GM12878 (cell line): ENCODE results near the gene COPS6.

Experiments
- CBFB ChIP-seq: IDR thresholded peaks from 2 replicates; pipeline ENCODE4 v1.6.1; 2016; ENCODE audit warnings: antibody characterized with exemption, low read depth
- CTCF ChIP-seq, 3 experiments: IDR thresholded peaks in 2 of 3; conservative IDR thresholded peaks in 1 of 3; 2 replicates each; pipeline ENCODE4 v1.5.1; 2011; ENCODE audit warnings: low read depth in 3 of 3, low read length in 3 of 3, mild to moderate bottlenecking in 3 of 3, control low read depth in 2 of 3, moderate library complexity in 2 of 3, inconsistent platforms in 1 of 3, mixed read lengths in 1 of 3; ENCODE audit not compliant: control insufficient read depth in 2 of 3, insufficient read depth in 1 of 3; ENCODE audit errors: extremely low read depth in 1 of 3
- EP300 ChIP-seq, 2 experiments: fragments of 150-350 bp in 1 of 2; IDR thresholded peaks; 2 replicates each; pipeline ENCODE4 v1.6.1; 2011 to 2012; ENCODE audit warnings: low read depth in 2 of 2, low read length in 2 of 2, borderline replicate concordance in 1 of 2, improper control_type of control experiment in 1 of 2, inconsistent platforms in 1 of 2; ENCODE audit not compliant: control insufficient read depth in 1 of 2
- EZH2 ChIP-seq: IDR thresholded peaks from 2 replicates; pipeline ENCODE4 v1.6.1; 2012; ENCODE audit warnings: low read depth, mild to moderate bottlenecking, control low read depth, inconsistent platforms, low read length, borderline replicate concordance; ENCODE audit not compliant: control insufficient read depth
- GABPA ChIP-seq: IDR thresholded peaks from 2 replicates; pipeline ENCODE4 v1.6.1; 2014; ENCODE audit warnings: antibody characterized with exemption, low read depth, mild to moderate bottlenecking, inconsistent platforms
- JUNB ChIP-seq: IDR thresholded peaks from 2 replicates; pipeline ENCODE4 v1.6.1; 2016; ENCODE audit warnings: antibody characterized with exemption, mild to moderate bottlenecking
- KAT2A ChIP-seq: conservative IDR thresholded peaks from 2 replicates; pipeline ENCODE4 v1.6.1; 2011; ENCODE audit warnings: low read depth, low read length; ENCODE audit not compliant: control insufficient read depth
- MYC ChIP-seq: IDR thresholded peaks from 2 replicates; pipeline ENCODE4 v1.6.1; 2011; ENCODE audit warnings: mild to moderate bottlenecking, low read length, moderate library complexity, inconsistent platforms; ENCODE audit not compliant: insufficient read depth, insufficient replicate concordance, insufficient read length, severe bottlenecking
- POLR2A ChIP-seq: IDR thresholded peaks from 2 replicates; pipeline ENCODE4 v1.6.1; 2011; ENCODE audit warnings: low read depth, mild to moderate bottlenecking, low read length
- RAD21 ChIP-seq: IDR thresholded peaks from 2 replicates; pipeline ENCODE4 v1.6.1; 2011; ENCODE audit warnings: mild to moderate bottlenecking, low read depth, low read length, moderate library complexity; ENCODE audit not compliant: insufficient read depth
- RAD51 ChIP-seq: fragments of 450-650 bp; IDR thresholded peaks from 2 replicates; pipeline ENCODE4 v1.6.1; 2016; ENCODE audit warnings: moderate library complexity, mild to moderate bottlenecking, inconsistent platforms
- RB1 ChIP-seq: fragments of 450-650 bp; formaldehyde crosslinking; IDR thresholded peaks from 2 replicates; pipeline ENCODE4 v1.6.1; 2017; ENCODE audit warnings: mild to moderate bottlenecking, borderline replicate concordance
- SPI1 ChIP-seq: IDR thresholded peaks from 2 replicates; pipeline ENCODE4 v1.6.1; 2011; ENCODE audit warnings: low read depth, mild to moderate bottlenecking, low read length, moderate library complexity, borderline replicate concordance; ENCODE audit not compliant: insufficient read depth
- ZNF24 ChIP-seq: fragments of 450-650 bp; IDR thresholded peaks from 2 replicates; pipeline ENCODE4 v1.6.1; 2017; ENCODE audit warnings: antibody characterized with exemption, mild to moderate bottlenecking

GRCh38 chr7:100091411-100092181, 2.8 kb downstream of the COPS6 start:
- TF ChIP-seq POLR2A (peak; percentile 72), SPI1 (no peak), RB1 (no peak), RAD51 (no peak), CTCF (IDR thresholded peaks at IDR 0.05 in 2 of 3, conservative IDR thresholded peaks at IDR 0.05 in 1 of 3; ENCODE audit: control insufficient read depth in 2 of 3, extremely low read depth in 1 of 3, insufficient read depth in 1 of 3, low read depth in 3 of 3, low read length in 3 of 3) (no peak), JUNB (no peak), RAD21 (no peak), KAT2A (no peak), ZNF24 (no peak), CBFB (no peak; the same call in 1 of the 2 replicates), EP300 (IDR thresholded peaks at IDR 0.05; ENCODE audit: borderline replicate concordance in 1 of 2, control insufficient read depth in 1 of 2, low read depth in 2 of 2, low read length in 2 of 2) (no peak), GABPA (no peak), EZH2 (no peak), MYC (no peak)
